GM18951 (cell line): ENCODE results near the gene SMIM32.

Experiments
- POLR2A ChIP-seq: IDR thresholded peaks from 4 replicates; pipeline ENCODE4 v1.6.1; 2011; ENCODE audit warnings: mild to moderate bottlenecking; ENCODE audit not compliant: insufficient read length, insufficient read depth; ENCODE audit errors: extremely low read depth
- in situ Hi-C: fragments of 300-500 bp; cut with MboI; formaldehyde crosslinking; loops from one replicate; pipeline ENCODE4 v1.12.0; 2022; ENCODE audit warnings: low sequenced_read_pairs, mixed read lengths, inconsistent platforms; ENCODE audit not compliant: unreplicated experiment

The SMIM32 gene

DNA sequence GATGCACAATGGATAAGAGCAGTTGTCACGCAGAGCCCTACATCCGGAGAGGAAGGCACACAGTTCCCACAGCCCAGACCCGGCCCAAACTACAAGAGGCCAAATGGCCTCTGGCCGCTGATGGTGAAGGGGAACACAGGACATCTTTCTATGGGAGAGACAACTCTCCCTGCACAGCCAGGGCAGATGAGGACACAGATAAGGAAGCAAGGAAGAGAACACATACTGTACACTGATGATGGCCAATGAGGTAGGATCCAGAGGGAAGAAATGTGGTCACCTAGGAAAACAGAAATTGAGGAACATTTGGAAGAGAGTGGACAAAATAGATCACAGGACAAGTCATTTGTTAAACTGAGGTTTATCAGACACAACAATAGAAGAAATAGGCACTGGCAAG is 28.4 kb upstream of the SMIM32 start:
- no peak for TF ChIP-seq POLR2A
- in situ Hi-C loops: no loop called here

DNA sequence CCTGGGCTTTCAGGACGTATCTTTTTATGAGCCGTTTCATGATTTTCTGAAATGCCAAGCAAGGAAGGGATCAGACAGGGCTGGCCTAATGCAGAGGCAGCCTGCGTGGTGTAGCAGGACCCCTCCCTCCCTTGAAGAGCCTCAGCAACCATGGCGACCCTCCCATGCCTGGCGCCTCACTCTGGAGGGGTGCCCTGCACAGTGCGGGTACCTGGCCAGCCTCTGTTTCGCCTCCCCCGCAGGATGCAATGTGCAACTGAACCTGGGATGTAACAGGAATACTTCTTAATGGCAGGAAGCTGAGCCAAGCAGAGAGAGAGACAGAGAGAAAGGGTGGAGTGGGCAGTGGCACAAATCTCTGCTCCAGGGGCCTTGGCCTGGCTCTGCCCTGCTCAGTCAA is 23.3 kb upstream of the SMIM32 start:
- TF ChIP-seq POLR2A: no peak
- in situ Hi-C loops: no loop called here

DNA sequence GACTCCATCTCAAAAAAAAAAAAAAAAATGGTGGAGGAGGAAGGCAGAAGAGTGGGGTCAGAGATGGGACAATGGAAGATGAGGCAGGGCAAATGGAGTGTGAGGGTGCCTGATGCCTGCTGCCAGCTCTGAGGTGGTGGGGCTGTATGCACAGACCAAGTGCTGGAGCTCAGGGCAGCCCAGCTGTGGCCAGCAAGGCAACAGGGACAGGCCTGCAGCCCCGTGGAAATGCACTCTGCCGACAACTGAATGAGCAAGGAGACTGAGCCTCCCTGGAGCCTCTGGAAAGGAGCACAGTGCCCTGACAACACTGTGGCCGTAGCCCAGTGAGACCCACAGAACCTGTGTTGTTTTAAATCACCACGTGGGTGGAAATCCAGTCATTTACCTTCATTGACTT is 22.9 kb upstream of the SMIM32 start:
- no peak for TF ChIP-seq POLR2A
- in situ Hi-C loops: no loop called here

DNA sequence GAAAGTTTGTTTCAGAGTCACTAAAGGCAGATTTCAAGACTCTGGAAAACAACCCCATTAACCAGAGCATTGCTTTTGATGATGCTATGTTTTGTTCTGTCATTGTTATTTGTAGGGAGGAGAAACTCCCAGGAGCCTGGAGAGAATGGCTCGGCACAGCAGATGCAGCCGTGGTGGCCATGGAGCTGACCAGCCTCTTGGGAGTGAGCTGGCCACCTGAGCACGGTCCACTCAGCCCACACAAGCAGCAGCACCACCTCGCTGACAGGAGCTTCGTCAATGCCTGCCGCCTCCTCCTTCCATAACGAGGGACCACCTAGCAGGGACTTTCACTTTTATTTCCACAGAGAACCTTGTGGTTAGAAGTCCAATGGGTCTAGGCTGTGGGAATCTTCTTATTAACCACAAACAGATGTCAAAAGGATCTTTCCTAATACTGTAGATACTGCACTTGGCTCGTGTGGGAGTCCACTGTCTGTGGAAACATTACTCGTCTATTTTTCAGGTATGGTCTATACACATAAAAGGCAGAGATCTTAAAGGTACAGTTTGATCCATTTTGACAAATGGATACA is 21.0 kb upstream of the SMIM32 start:
- no peak for TF ChIP-seq POLR2A
- in situ Hi-C loops: no loop called here

DNA sequence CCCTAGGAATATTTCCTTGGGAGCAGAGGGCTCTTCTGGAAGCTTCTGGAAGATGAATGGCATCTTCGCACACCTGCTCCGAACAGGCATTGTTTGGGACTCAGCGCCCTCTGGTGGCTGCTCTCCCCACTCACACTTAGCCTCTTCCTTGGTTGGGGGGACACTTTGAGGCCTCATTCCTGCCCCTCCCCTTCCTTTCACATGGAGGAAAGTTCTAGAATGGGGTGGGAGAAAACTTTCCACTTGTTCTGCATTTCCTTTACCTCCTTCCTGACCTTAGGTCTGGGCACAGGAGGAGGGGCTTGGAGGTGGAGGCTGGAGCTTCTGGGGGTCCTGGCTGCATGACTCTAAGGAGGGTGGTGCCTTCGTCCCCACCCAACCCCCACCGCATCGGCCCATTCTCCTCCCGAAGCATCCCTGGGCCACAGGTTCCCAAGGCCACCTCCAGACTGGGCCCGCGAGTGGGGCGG is 19.3 kb upstream of the SMIM32 start:
- in situ Hi-C loops: no loop called here
- no peak for TF ChIP-seq POLR2A

DNA sequence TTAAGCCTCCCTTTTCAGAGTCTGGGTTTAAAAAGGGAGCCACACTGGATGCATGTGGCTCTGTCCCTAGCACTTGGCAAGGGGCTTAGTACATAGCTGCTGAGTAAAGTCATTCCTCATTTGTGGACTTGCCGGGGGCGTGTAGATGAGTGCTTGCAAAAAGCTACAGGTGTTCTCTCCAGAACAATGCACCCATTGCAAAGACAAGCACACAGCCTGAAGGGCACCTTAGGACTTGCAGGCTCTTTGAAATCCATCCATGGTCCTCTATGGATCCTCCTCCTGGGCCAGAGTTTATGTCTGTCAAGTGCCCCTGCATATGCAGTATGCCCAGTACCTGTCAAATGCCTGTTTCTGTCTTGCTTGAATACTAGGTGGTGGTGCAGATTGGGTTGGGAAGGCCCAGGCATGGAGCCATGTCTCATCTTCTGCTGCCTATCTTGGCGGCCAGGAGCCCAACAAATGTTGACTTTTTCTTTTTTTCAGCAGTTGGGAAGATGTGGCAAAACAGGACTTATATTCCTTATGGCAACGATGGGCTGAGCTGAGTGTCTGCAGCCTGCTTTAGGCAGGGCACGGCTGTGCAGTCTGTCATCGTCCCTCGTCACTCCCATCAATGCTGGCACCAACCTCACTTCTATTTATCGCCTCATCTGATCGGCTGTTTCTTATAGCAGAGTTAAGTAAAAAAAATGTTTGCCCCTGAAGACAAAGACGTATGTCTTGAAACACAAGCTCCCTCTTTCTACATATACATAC is 18.5 kb upstream of the SMIM32 start:
- in situ Hi-C loops: no loop called here
- TF ChIP-seq POLR2A: no peak

DNA sequence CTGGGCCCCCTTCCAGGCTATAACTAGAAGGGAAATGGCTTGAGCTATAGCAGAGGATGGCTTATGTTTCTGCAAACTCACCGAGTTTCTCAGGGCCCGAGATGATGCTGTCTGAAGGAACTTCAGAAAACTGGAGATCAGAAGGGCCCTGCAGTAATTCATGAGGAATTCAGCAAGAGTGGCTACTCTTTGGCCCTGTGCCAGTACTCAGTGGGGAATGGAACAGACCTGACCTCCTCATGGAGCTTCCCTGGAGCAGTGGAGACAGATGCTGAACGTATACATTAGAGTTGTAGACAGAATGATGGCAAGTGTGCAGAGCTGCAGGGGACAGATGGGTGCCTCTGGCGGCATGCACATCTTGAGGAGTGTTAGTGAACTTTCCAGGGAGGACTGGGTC is 17.3 kb upstream of the SMIM32 start:
- in situ Hi-C loops: no loop called here
- TF ChIP-seq POLR2A: no peak

DNA sequence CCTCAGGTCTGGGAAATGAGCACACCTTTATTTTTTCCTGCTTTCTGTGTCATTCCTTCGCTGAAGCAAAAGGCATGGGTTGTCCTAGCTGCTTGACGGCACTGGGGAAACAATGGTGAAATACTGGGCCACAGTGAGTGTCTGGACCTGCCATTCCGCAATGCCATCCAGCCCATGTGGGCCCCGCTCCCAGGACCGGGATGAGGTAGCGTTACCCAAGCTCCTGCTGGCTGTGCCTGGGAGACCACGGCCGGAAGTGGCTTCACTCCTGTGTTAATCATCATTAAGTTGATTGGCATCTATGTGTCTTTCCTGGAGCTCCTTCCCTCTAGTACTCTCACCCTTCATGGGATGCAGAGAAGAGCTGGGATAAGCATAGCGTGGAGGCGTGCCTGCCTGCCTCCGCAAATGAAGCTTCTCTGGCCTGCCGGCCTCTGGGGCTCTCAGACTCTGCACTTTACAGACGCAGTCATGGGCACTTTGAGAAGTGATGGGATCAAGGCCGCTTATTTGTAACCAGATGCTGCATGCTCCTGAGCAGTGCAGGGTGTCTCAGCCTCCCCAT is 16.5 kb upstream of the SMIM32 start:
- in situ Hi-C loops: loop anchor here (10.0 kb wide), 1 partner anchor 325 kb away; no protein-coding TSS in a partner anchor
- no peak for TF ChIP-seq POLR2A

DNA sequence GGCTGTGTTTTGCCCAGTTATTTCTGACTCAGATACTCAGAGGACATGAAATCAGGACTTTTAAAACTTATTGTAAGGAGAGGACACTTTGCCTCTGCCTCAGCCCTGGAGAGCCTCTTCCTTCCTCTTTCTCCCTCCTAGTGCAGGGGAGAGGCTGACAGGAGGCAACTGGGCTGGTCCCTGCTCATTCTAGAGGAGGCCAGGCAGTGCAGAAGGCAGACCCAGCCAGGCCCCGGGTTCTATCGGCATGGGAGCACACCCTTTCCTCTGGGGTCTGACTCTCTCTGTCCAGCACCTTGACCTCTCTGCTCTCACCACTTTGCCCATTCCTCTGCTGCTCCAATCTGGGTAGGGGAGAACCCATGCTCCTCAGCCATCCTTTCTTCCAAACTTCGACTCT is 16.0 kb upstream of the SMIM32 start:
- no peak for TF ChIP-seq POLR2A
- in situ Hi-C loops: loop anchor here (10.0 kb wide), 1 partner anchor 324 kb away; no protein-coding TSS in a partner anchor

DNA sequence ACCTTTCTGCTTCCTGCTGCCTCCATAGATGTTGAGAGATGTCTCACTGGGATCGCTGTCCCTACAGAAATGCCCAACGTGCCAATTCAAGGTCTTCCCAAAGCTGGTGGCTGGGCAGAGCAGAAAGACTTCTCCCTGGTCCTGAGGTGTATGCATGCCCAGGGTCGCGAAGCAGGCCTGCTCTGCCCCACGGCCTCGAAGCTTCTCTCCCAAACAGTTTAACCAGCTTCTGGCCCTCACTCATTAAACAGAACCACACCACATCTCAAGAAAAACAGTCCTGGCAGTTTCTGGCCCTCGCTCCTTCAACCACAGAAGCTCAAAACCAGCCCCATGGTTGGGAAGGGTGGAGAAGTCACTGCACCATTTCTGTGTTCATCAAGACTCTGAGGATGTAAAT is 14.7 kb upstream of the SMIM32 start:
- in situ Hi-C loops: loop anchor here (10.0 kb wide), 1 partner anchor 323 kb away; no protein-coding TSS in a partner anchor
- no peak for TF ChIP-seq POLR2A

DNA sequence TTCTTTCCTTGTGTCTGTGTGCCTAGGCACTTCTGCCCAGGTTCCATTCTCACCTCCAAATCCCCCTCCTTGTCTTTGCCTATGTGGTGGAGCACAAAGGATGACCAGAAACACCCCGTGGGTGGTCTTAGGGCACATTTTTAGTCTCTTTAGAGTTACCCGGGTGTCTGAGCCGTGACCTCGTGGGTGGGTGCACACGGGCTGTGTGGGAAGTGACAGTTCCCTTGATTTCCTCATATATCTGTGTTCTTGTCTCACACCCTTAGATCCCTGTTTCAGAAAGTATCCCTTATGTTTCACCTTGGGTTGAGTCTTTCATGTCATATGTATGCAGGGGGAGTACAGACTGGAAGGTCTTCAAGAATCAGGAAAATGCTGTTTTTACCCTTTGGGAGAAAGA is 13.4 kb upstream of the SMIM32 start:
- no peak for TF ChIP-seq POLR2A
- in situ Hi-C loops: loop anchor here (10.0 kb wide), 1 partner anchor 322 kb away; no protein-coding TSS in a partner anchor

DNA sequence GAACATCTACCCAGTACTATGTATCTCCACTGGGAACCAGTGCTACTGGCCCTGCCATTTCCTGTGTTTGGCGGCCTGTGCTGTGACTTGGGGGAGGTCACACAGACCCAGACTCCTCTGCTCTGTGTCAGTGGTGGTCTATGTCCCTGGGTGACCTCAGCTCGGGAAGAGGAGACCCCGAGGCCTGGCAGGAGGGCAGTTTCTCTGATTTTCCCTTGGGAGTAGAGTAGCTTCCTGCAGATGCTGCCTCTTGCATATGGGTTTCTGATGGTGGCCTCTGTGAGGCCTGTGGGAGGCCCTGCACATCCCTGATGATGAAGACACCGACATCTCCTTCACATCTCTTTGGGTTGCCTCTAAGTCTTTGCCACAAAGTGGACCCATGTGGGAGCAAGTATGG is 13.0 kb upstream of the SMIM32 start:
- no peak for TF ChIP-seq POLR2A
- in situ Hi-C loops: loop anchor here (10.0 kb wide), 1 partner anchor 321 kb away; no protein-coding TSS in a partner anchor

DNA sequence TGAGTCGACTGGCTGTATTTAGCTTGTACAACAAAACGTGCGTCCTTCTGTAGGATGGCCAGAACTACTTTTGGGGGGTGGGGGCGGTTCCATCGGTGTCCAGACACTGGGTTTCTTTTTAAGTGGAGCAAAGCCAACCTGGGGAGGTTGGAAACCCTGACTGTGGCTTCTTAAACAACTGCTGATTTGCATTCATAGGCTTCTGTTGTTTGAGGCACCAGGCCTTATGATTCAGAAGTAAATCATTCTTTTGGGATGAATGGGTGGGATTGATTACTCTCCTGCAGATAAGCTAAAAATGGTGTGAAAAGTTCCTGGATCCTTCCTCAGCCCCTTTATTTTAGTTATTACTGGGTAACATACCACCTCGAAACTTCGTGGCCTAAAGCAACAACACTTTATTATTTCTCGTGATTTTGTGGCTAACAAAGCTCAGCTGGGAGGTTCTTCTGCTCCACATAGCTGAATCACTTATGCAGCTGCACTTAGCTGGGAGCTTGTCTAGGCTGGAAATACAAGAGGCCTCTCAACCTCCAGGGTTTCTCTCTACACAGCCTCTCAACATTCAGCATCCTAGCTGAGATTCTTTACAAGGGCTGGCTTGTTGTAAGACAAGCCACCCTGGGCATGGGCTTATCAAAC is 12.2 kb upstream of the SMIM32 start:
- no peak for TF ChIP-seq POLR2A
- in situ Hi-C loops: loop anchor here (10.0 kb wide), 1 partner anchor 320 kb away; no protein-coding TSS in a partner anchor
